OCI-LY3 (cell line): ENCODE results near the gene FN1.

Experiments used
- H2AFZ ChIP-seq: fragments of 200-600, 300-600 bp; shearing (Covaris generic); 2 replicates; pipeline ENCODE4 v1.6.0; 2014; ENCODE audit warnings: antibody characterized with exemption, low read depth, low read length
- H3K27ac ChIP-seq: fragments of 200-600, 300-600 bp; sonication (generic); 2 replicates; pipeline ENCODE4 v1.5.1; 2014; ENCODE audit warnings: mild to moderate bottlenecking, low read length, moderate library complexity, mixed read lengths
- H3K27me3 ChIP-seq: fragments of 200-600, 300-600 bp; sonication (generic); 2 replicates; pipeline ENCODE4 v1.6.1; 2014; ENCODE audit warnings: low read depth, low read length, mixed read lengths
- H3K36me3 ChIP-seq: fragments of 200-600, 300-600 bp; sonication (generic); replicated peaks from 2 replicates; pipeline ENCODE3; 2014; ENCODE audit warnings: low read depth, low read length, mixed read lengths
- H3K4me1 ChIP-seq: fragments of 300-600, 200-600 bp; sonication (generic); 2 replicates; pipeline ENCODE4 v1.6.1; 2014; ENCODE audit warnings: low read length, mixed read lengths
- H3K4me2 ChIP-seq: fragments of 200-600, 300-600 bp; sonication (generic); 2 replicates; pipeline ENCODE4 v1.6.1; 2014; ENCODE audit warnings: low read length, mixed read lengths
- H3K4me3 ChIP-seq: fragments of 300-600, 200-600 bp; sonication (generic); 2 replicates; pipeline ENCODE4 v1.5.1; 2014; ENCODE audit warnings: antibody characterized with exemption, mild to moderate bottlenecking, low read length, moderate library complexity
- H3K79me2 ChIP-seq: fragments of 300-600, 200-600 bp; shearing (Covaris generic); 2 replicates; pipeline ENCODE4 v1.6.1; 2014; ENCODE audit warnings: mild to moderate bottlenecking, low read length, mixed read lengths
- H3K9ac ChIP-seq: fragments of 300-600, 200-600 bp; shearing (Covaris generic); 2 replicates; pipeline ENCODE4 v1.6.0; 2014; ENCODE audit warnings: mild to moderate bottlenecking, low read length, moderate library complexity
- H3K9me3 ChIP-seq: fragments of 200-600, 300-600 bp; shearing (Covaris generic); 2 replicates; pipeline ENCODE4 v1.6.1; 2014; ENCODE audit warnings: low read length, mixed read lengths; ENCODE audit not compliant: insufficient read depth
- H4K20me1 ChIP-seq: fragments of 200-600, 300-600 bp; sonication (generic); 2 replicates; pipeline ENCODE4 v1.6.1; 2016; ENCODE audit warnings: low read length, mixed read lengths; ENCODE audit not compliant: insufficient read depth
- CTCF ChIP-seq: fragments of 200-600, 300-600 bp; sonication (generic); IDR thresholded peaks from 2 replicates; pipeline ENCODE4 v1.5.1; 2014; ENCODE audit warnings: antibody characterized with exemption, low read length, low read depth
- EZH2phosphoT487 ChIP-seq: fragments of 200-600 bp; shearing (Covaris generic); IDR thresholded peaks from 2 replicates; pipeline ENCODE4 v1.6.1; 2018; ENCODE audit warnings: antibody characterized with exemption, mixed run types, low read depth

The FN1 gene

DNA sequence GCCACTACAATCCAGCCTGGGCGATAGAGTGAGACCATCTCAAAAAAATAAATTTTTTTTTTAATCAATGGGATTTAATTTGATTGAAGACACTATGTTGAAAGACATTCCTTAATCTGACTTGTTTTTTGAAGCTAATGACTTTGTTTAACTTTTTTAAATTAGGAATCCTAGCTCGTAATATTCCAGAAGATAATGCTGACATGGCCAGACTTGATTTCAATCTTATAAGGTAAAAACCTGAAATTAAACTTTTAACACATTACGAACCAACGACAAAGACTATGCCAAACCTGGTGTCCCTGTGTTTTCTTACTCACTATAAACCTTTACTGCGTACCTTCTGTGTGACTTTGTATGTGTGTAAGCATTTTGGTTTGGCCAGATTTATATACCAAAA is 116.4 kb downstream of the FN1 start:
- H3K36me3 ChIP-seq: peaks cover 37% of the 10 kb centered on the region
- no peak overlapping the region for H3K4me3 ChIP-seq
- peaks cover 78% of the 10 kb centered on the region for H3K79me2 ChIP-seq
- H3K9ac ChIP-seq: no peak overlapping the region
- no peaks in the 10 kb centered on the region for H3K4me1 ChIP-seq
- H3K27me3 ChIP-seq: no peaks in the 10 kb centered on the region
- TF ChIP-seq CTCF (no peak), EZH2phosphoT487 (no peak)
- H2AFZ ChIP-seq: no peak overlapping the region
- no peak overlapping the region for H3K4me2 ChIP-seq
- no peaks in the 10 kb centered on the region for H4K20me1 ChIP-seq
- no peaks in the 10 kb centered on the region for H3K9me3 ChIP-seq
- H3K27ac ChIP-seq: no peak overlapping the region

DNA sequence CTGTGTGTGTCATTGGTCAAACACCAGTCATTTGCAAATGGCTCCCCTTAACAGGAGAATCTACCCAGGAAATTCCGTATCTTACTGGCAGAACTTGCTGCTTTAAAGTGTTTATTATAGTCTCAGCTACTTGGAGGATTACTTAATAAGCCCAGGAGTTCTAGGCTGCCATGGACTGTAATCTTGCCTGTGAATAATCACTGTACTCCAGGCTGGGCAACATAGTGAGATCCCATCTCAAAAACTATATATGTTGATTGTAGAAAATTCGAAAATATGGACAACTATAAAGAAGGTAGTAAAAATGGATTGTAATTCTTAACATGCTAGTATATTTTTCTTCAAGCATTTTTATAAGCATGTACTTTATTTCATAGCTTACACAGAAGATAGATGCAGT is 119.5 kb downstream of the FN1 start:
- Histone ChIP-seq H3K79me2 (peaks cover 73% of the 10 kb centered on the region), H3K27me3 (no peaks in the 10 kb centered on the region), H3K4me2 (no peak overlapping the region), H3K9ac (no peak overlapping the region), H3K4me1 (peaks cover 10% of the 10 kb centered on the region), H3K36me3 (peaks cover 41% of the 10 kb centered on the region), H3K4me3 (no peak overlapping the region), H3K9me3 (no peaks in the 10 kb centered on the region), H3K27ac (no peak overlapping the region), H2AFZ (no peak overlapping the region), H4K20me1 (no peaks in the 10 kb centered on the region)
- no peak for TF ChIP-seq CTCF
- TF ChIP-seq EZH2phosphoT487: no peak

DNA sequence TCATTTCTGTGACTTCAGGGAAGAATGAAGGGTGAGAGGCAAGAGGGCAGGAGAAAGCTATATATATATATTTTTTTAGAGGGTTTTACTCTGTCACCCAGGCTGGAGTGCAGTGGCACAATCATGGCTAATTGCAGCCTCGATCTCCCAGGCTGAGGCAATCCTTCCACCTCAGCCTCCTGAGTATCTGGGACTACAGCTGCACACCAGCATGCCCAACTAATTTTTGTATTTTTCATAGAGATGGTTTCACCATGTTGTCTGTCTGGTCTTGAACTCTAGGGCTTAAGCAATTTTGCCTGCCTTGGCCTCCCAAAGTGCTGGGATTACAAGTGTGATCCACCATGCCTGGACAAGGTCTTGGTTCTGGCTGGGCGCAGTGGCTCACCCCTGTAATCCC is 120.6 kb downstream of the FN1 start:
- TF ChIP-seq EZH2phosphoT487 (no peak), CTCF (no peak)
- H3K4me2 ChIP-seq: no peak overlapping the region
- peaks cover 65% of the 10 kb centered on the region for H3K79me2 ChIP-seq
- H4K20me1 ChIP-seq: no peaks in the 10 kb centered on the region
- peaks cover 10% of the 10 kb centered on the region for H3K4me1 ChIP-seq
- H2AFZ ChIP-seq: no peak overlapping the region
- no peak overlapping the region for H3K9ac ChIP-seq
- peaks cover 35% of the 10 kb centered on the region for H3K36me3 ChIP-seq
- H3K27me3 ChIP-seq: no peaks in the 10 kb centered on the region
- H3K27ac ChIP-seq: no peak overlapping the region
- H3K9me3 ChIP-seq: no peaks in the 10 kb centered on the region
- no peak overlapping the region for H3K4me3 ChIP-seq

GRCh38 chr2:215314896-215315295 is 121.0 kb downstream of the FN1 start:
- Histone ChIP-seq H4K20me1 (no peaks in the 10 kb centered on the region), H3K4me1 (peaks cover 10% of the 10 kb centered on the region), H3K79me2 (peaks cover 61% of the 10 kb centered on the region), H3K9me3 (no peaks in the 10 kb centered on the region), H3K9ac (no peak overlapping the region), H3K4me2 (no peak overlapping the region), H3K36me3 (peaks cover 32% of the 10 kb centered on the region), H3K27me3 (no peaks in the 10 kb centered on the region), H2AFZ (no peak overlapping the region), H3K4me3 (no peak overlapping the region), H3K27ac (no peak overlapping the region)
- TF ChIP-seq CTCF: no peak
- TF ChIP-seq EZH2phosphoT487: no peak
